ENCODE measurements around the gene DDOST.

- no peak for TF ChIP-seq CTCF (IDR thresholded peaks at IDR 0.05; ENCODE audit: poor library complexity)
- no peak for TF ChIP-seq EZH2phosphoT487 (IDR thresholded peaks at IDR 0.05; ENCODE audit: low read depth, severe bottlenecking, unreplicated experiment)
- TF ChIP-seq EZH2 (IDR thresholded peaks at IDR 0.05; ENCODE audit: borderline replicate concordance) = no peak
These were observed 57.4 kb downstream of the DDOST start for GRCh38 chr1:20603504-20604464.
